Measurements from ENCODE around the gene SLC6A13.

Gene SLC6A13

GRCh38 chr12:268483-268840 lies 5.8 kb upstream of the SLC6A13 start:
- Histone ChIP-seq H3K4ac (ENCODE audit: low read depth, low read length) (no peak overlapping the region), H3K79me2 (ENCODE audit: control insufficient read depth, insufficient read depth, low read length, poor library complexity) (no peaks in the 10 kb centered on the region), H3K27me3 (ENCODE audit: insufficient read depth, low read length) (peaks cover 2% of the 10 kb centered on the region), H3K23ac (ENCODE audit: low read length) (no peak overlapping the region), H2AK5ac (ENCODE audit: low read length) (no peak overlapping the region), H3K79me1 (ENCODE audit: low read length) (no peaks in the 10 kb centered on the region), H3K27ac (ENCODE audit: low read depth, low read length) (no peak overlapping the region), H3K4me1 (ENCODE audit: control insufficient read depth in 1 of 2, insufficient read depth in 2 of 2, low read length in 2 of 2) (peaks cover 0 to 2% of the 10 kb centered on the region in 2 experiments), H3K4me2 (ENCODE audit: low read length) (no peak overlapping the region), H3K9ac (ENCODE audit: low read length) (no peak overlapping the region), H2AFZ (ENCODE audit: insufficient read depth, low read length, poor library complexity) (no peak overlapping the region), H3K36me3 (ENCODE audit: control insufficient read depth in 1 of 2, insufficient read depth in 2 of 2, low read length in 2 of 2) (no peaks in the 10 kb centered on the region), H2BK5ac (ENCODE audit: low read depth, low read length, poor library complexity) (no peak overlapping the region), H3K4me3 (ENCODE audit: low read depth, low read length) (no peak overlapping the region), H4K91ac (ENCODE audit: low read depth, low read length) (no peak overlapping the region), H2BK120ac (ENCODE audit: insufficient read depth, low read length, poor library complexity) (no peak overlapping the region), H4K8ac (ENCODE audit: low read depth, low read length) (no peak overlapping the region), H2BK12ac (ENCODE audit: low read length) (no peak overlapping the region), H3K14ac (ENCODE audit: low read length) (no peak overlapping the region), H3K18ac (ENCODE audit: low read length) (no peak overlapping the region), H3K9me3 (ENCODE audit: insufficient read depth, low read depth, low read length) (no peaks in the 10 kb centered on the region), H4K12ac (ENCODE audit: low read depth, low read length) (no peak overlapping the region)
- DNase-seq, result no peak
- no CpG with 5 or more reads among the region's 7 CpGs for WGBS (ENCODE audit: extremely low coverage, insufficient coverage, insufficient read length)

DNA sequence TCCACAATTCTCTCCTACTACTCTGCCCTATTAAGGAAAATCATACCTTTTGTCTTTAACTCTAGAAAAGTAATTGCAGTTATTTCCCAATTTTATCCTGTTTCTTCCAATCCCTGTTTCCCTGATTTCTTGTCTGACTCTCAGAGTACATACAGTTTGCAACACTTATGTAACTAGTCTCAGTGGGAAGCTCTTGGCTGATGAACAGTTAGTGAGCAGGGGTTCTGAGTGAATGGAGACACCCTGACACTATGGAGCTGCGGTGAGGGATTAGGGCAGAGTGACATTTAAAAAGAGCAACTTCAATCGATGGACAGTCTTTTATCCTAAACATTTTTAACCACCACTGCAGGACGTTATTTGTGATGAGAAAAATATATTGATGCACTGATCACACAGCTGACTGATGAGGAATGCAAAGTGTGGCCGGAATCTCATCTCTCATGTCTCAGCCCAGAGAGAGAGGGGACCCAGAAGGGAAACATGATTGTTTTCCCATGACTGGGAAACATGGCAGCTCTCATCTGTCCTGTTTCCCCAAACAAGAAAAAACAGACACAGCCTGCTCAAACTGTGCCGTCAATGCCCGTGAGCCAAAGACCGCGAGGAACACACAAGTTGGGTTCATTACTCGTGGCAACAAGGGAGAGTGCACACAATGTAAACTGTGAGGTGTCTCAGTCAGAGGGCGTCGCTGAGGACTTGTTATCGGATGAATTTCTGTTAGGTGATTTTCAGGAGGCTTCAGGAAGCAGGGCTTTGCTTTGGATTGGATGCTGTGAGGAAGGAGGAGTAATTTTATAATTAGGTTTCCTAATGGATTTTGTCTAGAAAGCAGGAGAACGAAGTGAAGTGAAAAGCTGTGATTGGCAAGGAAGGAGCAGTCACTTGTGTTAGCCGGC lies 5.2 kb upstream of the SLC6A13 start:
- Histone ChIP-seq H4K12ac (ENCODE audit: low read depth, low read length) (no peak overlapping the region), H3K4me3 (ENCODE audit: low read depth, low read length) (no peak overlapping the region), H3K9me3 (ENCODE audit: insufficient read depth, low read depth, low read length) (no peaks in the 10 kb centered on the region), H2AFZ (ENCODE audit: insufficient read depth, low read length, poor library complexity) (no peak overlapping the region), H3K23ac (ENCODE audit: low read length) (no peak overlapping the region), H3K9ac (ENCODE audit: low read length) (no peak overlapping the region), H3K79me1 (ENCODE audit: low read length) (no peaks in the 10 kb centered on the region), H2BK5ac (ENCODE audit: low read depth, low read length, poor library complexity) (no peak overlapping the region), H3K36me3 (ENCODE audit: control insufficient read depth in 1 of 2, insufficient read depth in 2 of 2, low read length in 2 of 2) (no peaks in the 10 kb centered on the region), H2BK120ac (ENCODE audit: insufficient read depth, low read length, poor library complexity) (no peak overlapping the region), H4K8ac (ENCODE audit: low read depth, low read length) (no peak overlapping the region), H4K91ac (ENCODE audit: low read depth, low read length) (no peak overlapping the region), H3K4me2 (ENCODE audit: low read length) (no peak overlapping the region), H3K4me1 (ENCODE audit: control insufficient read depth in 1 of 2, insufficient read depth in 2 of 2, low read length in 2 of 2) (peaks cover 0 to 4% of the 10 kb centered on the region in 2 experiments), H3K27me3 (ENCODE audit: insufficient read depth, low read length) (peaks cover 2% of the 10 kb centered on the region), H3K27ac (ENCODE audit: low read depth, low read length) (no peak overlapping the region), H3K14ac (ENCODE audit: low read length) (no peak overlapping the region), H3K79me2 (ENCODE audit: control insufficient read depth, insufficient read depth, low read length, poor library complexity) (no peaks in the 10 kb centered on the region), H2AK5ac (ENCODE audit: low read length) (no peak overlapping the region), H3K18ac (ENCODE audit: low read length) (no peak overlapping the region), H3K4ac (ENCODE audit: low read depth, low read length) (no peak overlapping the region), H2BK12ac (ENCODE audit: low read length) (no peak overlapping the region)
- DNase-seq, result no peak
- no CpG with 5 or more reads among the region's 14 CpGs for WGBS (ENCODE audit: extremely low coverage, insufficient coverage, insufficient read length)

DNA sequence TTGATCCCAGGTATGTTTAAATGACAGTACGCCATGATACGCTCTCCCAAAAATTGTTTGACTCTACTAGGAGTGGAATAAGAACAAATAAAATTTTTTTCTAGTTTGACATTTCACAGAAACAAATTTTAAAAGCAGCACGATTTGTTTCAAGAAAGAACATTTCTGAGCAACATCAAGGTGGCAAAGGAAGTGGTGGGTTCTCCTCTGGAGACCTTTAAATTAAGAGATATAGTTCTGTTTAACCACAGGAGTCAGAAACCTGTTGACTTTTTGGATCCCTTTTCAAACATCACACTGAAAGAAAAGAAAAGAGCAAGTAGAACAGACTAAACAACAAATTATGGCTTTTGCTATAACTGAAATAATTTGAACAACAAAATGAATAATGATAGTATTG lies 2.5 kb upstream of the SLC6A13 start:
- H3K4me2 ChIP-seq (ENCODE audit: low read length), result no peak overlapping the region
- DNase-seq, result no peak

DNA sequence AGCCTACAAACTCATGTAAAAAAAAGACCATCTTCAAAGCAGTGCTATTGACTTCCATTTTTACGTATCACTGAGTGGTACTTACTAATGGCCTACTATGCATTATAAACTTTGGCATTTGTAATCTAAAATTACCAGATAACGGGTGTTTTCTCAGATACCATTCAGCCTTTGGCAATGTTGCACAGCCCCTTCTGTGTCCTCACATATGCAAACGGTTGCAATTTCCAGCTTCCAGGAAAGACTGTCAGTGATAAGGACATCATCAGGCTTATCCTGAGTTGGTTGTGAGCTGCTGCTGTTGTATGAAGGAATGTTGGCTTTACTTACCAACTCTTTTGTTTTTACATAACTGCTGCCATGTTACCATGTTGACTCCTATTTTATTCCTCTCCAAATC lies 1.6 kb upstream of the SLC6A13 start:
- no peak overlapping the region for H3K4me2 ChIP-seq (ENCODE audit: low read length)
- no peak overlapping the region for H4K12ac ChIP-seq (ENCODE audit: low read depth, low read length)
- no peak overlapping the region for H3K23ac ChIP-seq (ENCODE audit: low read length)
- H3K14ac ChIP-seq (ENCODE audit: low read length), result no peak overlapping the region
- H4K8ac ChIP-seq (ENCODE audit: low read depth, low read length), result no peak overlapping the region
- H3K4ac ChIP-seq (ENCODE audit: low read depth, low read length), result no peak overlapping the region
- no peak overlapping the region for H3K4me3 ChIP-seq (ENCODE audit: low read depth, low read length)
- H3K79me1 ChIP-seq (ENCODE audit: low read length), result no peaks in the 10 kb centered on the region
- H2BK120ac ChIP-seq (ENCODE audit: insufficient read depth, low read length, poor library complexity), result no peak overlapping the region
- H2BK5ac ChIP-seq (ENCODE audit: low read depth, low read length, poor library complexity), result no peak overlapping the region
- H3K4me1 ChIP-seq (ENCODE audit: control insufficient read depth in 1 of 2, insufficient read depth in 2 of 2, low read length in 2 of 2), result peaks cover 0 to 8% of the 10 kb centered on the region in 2 experiments
- H2BK12ac ChIP-seq (ENCODE audit: low read length), result no peak overlapping the region
- no peak for DNase-seq
- no peaks in the 10 kb centered on the region for H3K79me2 ChIP-seq (ENCODE audit: control insufficient read depth, insufficient read depth, low read length, poor library complexity)
- no peaks in the 10 kb centered on the region for H3K36me3 ChIP-seq (ENCODE audit: control insufficient read depth in 1 of 2, insufficient read depth in 2 of 2, low read length in 2 of 2)
- no peak overlapping the region for H3K27ac ChIP-seq (ENCODE audit: low read depth, low read length)
- WGBS (ENCODE audit: extremely low coverage, insufficient coverage, insufficient read length), result no CpG with 5 or more reads among the region's 3 CpGs
- H3K9ac ChIP-seq (ENCODE audit: low read length), result no peak overlapping the region
- H2AFZ ChIP-seq (ENCODE audit: insufficient read depth, low read length, poor library complexity), result no peak overlapping the region
- H2AK5ac ChIP-seq (ENCODE audit: low read length), result no peak overlapping the region
- H3K27me3 ChIP-seq (ENCODE audit: insufficient read depth, low read length), result peaks cover 3% of the 10 kb centered on the region
- no peak overlapping the region for H4K91ac ChIP-seq (ENCODE audit: low read depth, low read length)
- H3K9me3 ChIP-seq (ENCODE audit: insufficient read depth, low read depth, low read length), result no peaks in the 10 kb centered on the region
- H3K18ac ChIP-seq (ENCODE audit: low read length), result no peak overlapping the region

More for the DNA sequence above, 2.5 kb upstream of the SLC6A13 start:
- no peak overlapping the region for H2BK12ac ChIP-seq (ENCODE audit: low read length)
- no peaks in the 10 kb centered on the region for H3K9me3 ChIP-seq (ENCODE audit: insufficient read depth, low read depth, low read length)
- H3K18ac ChIP-seq (ENCODE audit: low read length), result no peak overlapping the region
- no peak overlapping the region for H2AFZ ChIP-seq (ENCODE audit: insufficient read depth, low read length, poor library complexity)
- no peak overlapping the region for H2BK120ac ChIP-seq (ENCODE audit: insufficient read depth, low read length, poor library complexity)
- H3K23ac ChIP-seq (ENCODE audit: low read length), result no peak overlapping the region
- H2BK5ac ChIP-seq (ENCODE audit: low read depth, low read length, poor library complexity), result no peak overlapping the region
- H3K79me2 ChIP-seq (ENCODE audit: control insufficient read depth, insufficient read depth, low read length, poor library complexity), result no peaks in the 10 kb centered on the region
- no peaks in the 10 kb centered on the region for H3K36me3 ChIP-seq (ENCODE audit: control insufficient read depth in 1 of 2, insufficient read depth in 2 of 2, low read length in 2 of 2)
- no peak overlapping the region for H2AK5ac ChIP-seq (ENCODE audit: low read length)
- H3K27ac ChIP-seq (ENCODE audit: low read depth, low read length), result no peak overlapping the region
- H3K4me3 ChIP-seq (ENCODE audit: low read depth, low read length), result no peak overlapping the region
- H3K4me1 ChIP-seq (ENCODE audit: control insufficient read depth in 1 of 2, insufficient read depth in 2 of 2, low read length in 2 of 2), result peaks cover 0 to 8% of the 10 kb centered on the region in 2 experiments
- no peak overlapping the region for H3K4ac ChIP-seq (ENCODE audit: low read depth, low read length)
- peaks cover 4% of the 10 kb centered on the region for H3K27me3 ChIP-seq (ENCODE audit: insufficient read depth, low read length)
- no peak overlapping the region for H3K9ac ChIP-seq (ENCODE audit: low read length)
- no peak overlapping the region for H4K8ac ChIP-seq (ENCODE audit: low read depth, low read length)
- WGBS (ENCODE audit: extremely low coverage, insufficient coverage, insufficient read length), result no CpG with 5 or more reads among the region's 3 CpGs
- no peaks in the 10 kb centered on the region for H3K79me1 ChIP-seq (ENCODE audit: low read length)
- no peak overlapping the region for H3K14ac ChIP-seq (ENCODE audit: low read length)
- no peak overlapping the region for H4K12ac ChIP-seq (ENCODE audit: low read depth, low read length)
- no peak overlapping the region for H4K91ac ChIP-seq (ENCODE audit: low read depth, low read length)
